Lung (tissue), 12 donors: ENCODE measurements around the gene MAP4K3. TPM values are rescaled to one million over a fixed set of nuclear protein-coding genes. Genes with fewer than 3 reads are reported as not detected.

Source experiments
- ATAC-seq: fragments of 200-7000 bp; cut with Tn5 transposase; one replicate; pipeline ENCODE4 v1.9.1; 2020; ENCODE audit warnings: moderate number of reproducible peaks; ENCODE audit not compliant: insufficient read depth, low FRiP score
- DNase-seq, 3 donors: peaks; one replicate each; pipeline ENCODE4 v3.0.0-alpha.2; 2013 to 2017
- H3K27ac ChIP-seq, 2 donors: one replicate each; pipeline ENCODE4 v1.5.1; 2013; ENCODE audit warnings: mild to moderate bottlenecking in 2 of 2, moderate library complexity in 2 of 2, control low read depth in 1 of 2, inconsistent platforms in 1 of 2, low read depth in 1 of 2, low read length in 1 of 2
- H3K27me3 ChIP-seq, 3 donors: one replicate each; pipeline ENCODE4 v1.5.1; 2013; ENCODE audit warnings: low read length in 2 of 3; ENCODE audit not compliant: control insufficient read depth in 3 of 3, insufficient read depth in 3 of 3
- H3K36me3 ChIP-seq, 4 donors: one replicate each; pipeline ENCODE4 v1.5.1; 2013; ENCODE audit warnings: low read length in 4 of 4, mild to moderate bottlenecking in 1 of 4, moderate library complexity in 1 of 4; ENCODE audit not compliant: control insufficient read depth in 4 of 4, insufficient read depth in 4 of 4
- H3K4me1 ChIP-seq, 5 donors: one replicate each; pipeline ENCODE4 v1.5.1; 2013; ENCODE audit warnings: low read length in 5 of 5, mild to moderate bottlenecking in 2 of 5, moderate library complexity in 1 of 5; ENCODE audit not compliant: control insufficient read depth in 5 of 5, insufficient read depth in 5 of 5
- H3K4me3 ChIP-seq: one replicate; pipeline ENCODE4 v1.5.1; 2013; ENCODE audit warnings: mild to moderate bottlenecking, control low read depth, moderate library complexity
- H3K9ac ChIP-seq, 2 donors: one replicate each; pipeline ENCODE4 v1.5.1; 2013; ENCODE audit warnings: low read length in 2 of 2, control low read depth in 1 of 2; ENCODE audit not compliant: insufficient read depth in 1 of 2
- H3K9me3 ChIP-seq, 4 donors: one replicate each; pipeline ENCODE4 v1.5.1; 2013; ENCODE audit warnings: low read length in 3 of 4, mild to moderate bottlenecking in 1 of 4, moderate library complexity in 1 of 4; ENCODE audit not compliant: control insufficient read depth in 4 of 4, insufficient read depth in 3 of 4
- CTCF ChIP-seq: IDR thresholded peaks from 2 replicates; pipeline ENCODE4 v1.5.1; 2012; ENCODE audit warnings: mild to moderate bottlenecking; ENCODE audit errors: control extremely low read depth, extremely low read depth
- WGBS, 2 donors: extraction: QIAGEN DNeasy Blood & Tissue Kit; methylation state at CpG; one replicate each; pipeline ENCODE4 v1.1.7; 2013; 5-methylcytosine and 5-hydroxymethylcytosine counted together
- polyA plus RNA-seq, 2 donors: library from polyadenylated mRNA; stranded (reverse); fragments of 200-250 nt; gene quantifications; one replicate each; pipeline ENCODE4 v1.2.1, GENCODE V29; 2013
- total RNA-seq, 2 donors: library from RNA; depleted of rRNA in 1 of 2; stranded (reverse); fragments of >200 nt in 1 of 2; gene quantifications; one replicate each; pipeline ENCODE4 v1.2.1, GENCODE V29; 2014 to 2021
- donor health status: control.
- donor health status: control.
- donor health status: Bipolar disorder and iron deficiency.
- donor health status: healthy.
- donor health status: DM: yes; HTN: yes; CAD: no.

MAP4K3 gene
- total and polyA plus RNA-seq, 4 donors = 9.9 to 97.9 (median 27.1) TPM

- no peak for DNase-seq
- Histone ChIP-seq H3K27me3 (no peaks in the 10 kb centered on the region), H3K27ac (peak overlapping the region in 1 of 2 donors; percentile 17), H3K9ac (no peak overlapping the region), H3K9me3 (peaks cover 0 to 2% (median 0%) of the 10 kb centered on the region in 4 donors), H3K4me1 (peaks cover 5 to 23% (median 15%) of the 10 kb centered on the region in 5 donors), H3K4me3 (no peak overlapping the region), H3K36me3 (peaks cover 0 to 4% (median under 1%) of the 10 kb centered on the region in 4 donors)
- TF ChIP-seq CTCF = no peak
- WGBS, 2 donors = 63 to 65% methylated on average over 4 of the region's 4 CpGs
- ATAC-seq = no peak
Observed at GRCh38 chr2:39403311-39403710, 33.8 kb downstream of the MAP4K3 start.

GRCh38 chr2:39401319-39401718, 35.8 kb downstream of the MAP4K3 start:
- DNase-seq (no peak), ATAC-seq (no peak)
- Histone ChIP-seq H3K9ac (no peak overlapping the region), H3K27ac (no peak overlapping the region), H3K36me3 (peaks cover 0 to 4% (median under 1%) of the 10 kb centered on the region in 4 donors), H3K4me3 (no peak overlapping the region), H3K4me1 (peaks cover 3 to 20% (median 12%) of the 10 kb centered on the region in 5 donors), H3K27me3 (no peaks in the 10 kb centered on the region), H3K9me3 (peaks cover 0 to 2% (median 0%) of the 10 kb centered on the region in 4 donors)
- WGBS, 2 donors = 91 to 92% methylated on average over 8 of the region's 8 CpGs
- no peak for TF ChIP-seq CTCF

GRCh38 chr2:39399570-39399969, 37.5 kb downstream of the MAP4K3 start:
- H3K4me3 ChIP-seq = no peak overlapping the region
- H3K9me3 ChIP-seq = peaks cover 0 to 2% (median 0%) of the 10 kb centered on the region in 4 donors
- H3K9ac ChIP-seq = no peak overlapping the region
- WGBS, 2 donors = 65 to 77% methylated on average over 1 of the region's 1 CpG
- H3K27ac ChIP-seq = no peak overlapping the region
- ATAC-seq (no peak), DNase-seq (peak in 1 of 3 donors; percentile 41)
- peaks cover 0 to 4% (median under 1%) of the 10 kb centered on the region in 4 donors for H3K36me3 ChIP-seq
- H3K4me1 ChIP-seq = peaks cover 3 to 24% (median 11%) of the 10 kb centered on the region in 5 donors
- TF ChIP-seq CTCF = no peak
- no peaks in the 10 kb centered on the region for H3K27me3 ChIP-seq

- 91 to 94% methylated on average over 2 of the region's 2 CpGs for WGBS, 2 donors
Observed at GRCh38 chr2:39395313-39395712, 41.8 kb downstream of the MAP4K3 start.

More at GRCh38 chr2:39395313-39395712, 41.8 kb downstream of the MAP4K3 start:
- H3K9ac ChIP-seq = no peak overlapping the region
- H3K36me3 ChIP-seq = no peaks in the 10 kb centered on the region
- TF ChIP-seq CTCF = no peak
- no peaks in the 10 kb centered on the region for H3K27me3 ChIP-seq
- no peak overlapping the region for H3K27ac ChIP-seq
- no peaks in the 10 kb centered on the region for H3K9me3 ChIP-seq
- ATAC-seq = no peak
- no peak overlapping the region for H3K4me3 ChIP-seq
- no peak for DNase-seq
- peaks cover 0 to 24% (median 11%) of the 10 kb centered on the region in 5 donors for H3K4me1 ChIP-seq
